ENCODE results near the gene CSRP1.

GRCh38 chr1:201551877-201552731 is 45.2 kb upstream of the CSRP1 start:
- TF ChIP-seq CTCF (IDR thresholded peaks at IDR 0.05) (no peak), POLR2AphosphoS5 (IDR thresholded peaks at IDR 0.05; ENCODE audit: low read depth, low read length) (no peak), SIN3A (IDR thresholded peaks at IDR 0.05; ENCODE audit: borderline replicate concordance, insufficient read depth, low read depth, low read length) (no peak), REST (IDR thresholded peaks at IDR 0.05; ENCODE audit: insufficient read depth in 1 of 2, low read depth in 2 of 2, low read length in 1 of 2) (no peak)

Data from Panc1 (cell line).